Stimulated activated naive CD4-positive, alpha-beta T cell treated with Interleukin-2 at 50 U/mL for 16 hours (primary cell): ENCODE measurements around the gene MCM7.

Experiments
- DNase-seq: peaks from one replicate; lab custom pipeline; 2025; lab: John Stamatoyannopoulos, UW

Gene MCM7

DNA sequence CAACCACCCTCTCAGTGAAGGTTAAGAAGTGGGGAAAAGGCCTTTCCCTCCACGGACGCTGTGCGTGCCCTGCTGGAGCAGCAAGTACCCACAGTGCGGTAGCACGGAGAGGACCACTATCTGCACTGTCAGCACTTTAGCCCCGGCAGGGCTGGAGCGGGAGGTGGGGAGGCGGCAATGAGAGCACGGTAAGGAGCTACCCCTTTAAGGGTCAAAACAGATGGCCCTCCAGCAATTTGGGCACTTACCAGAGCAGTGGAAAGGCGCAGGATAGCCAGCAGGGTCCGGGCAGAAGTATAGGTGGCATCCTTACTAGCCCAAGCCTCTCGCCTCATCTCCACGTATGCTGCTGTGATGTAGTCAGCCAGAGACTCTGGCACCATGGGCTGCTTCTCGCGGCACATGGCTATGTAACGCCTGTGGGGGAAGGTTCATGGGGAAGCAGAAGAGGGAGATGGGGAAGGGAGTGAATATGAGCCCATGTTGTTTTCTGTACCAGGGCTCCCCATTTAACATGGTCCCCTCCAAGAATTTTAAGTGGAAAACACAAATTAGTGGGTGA lies 7.2 kb downstream of the MCM7 start:
- no peak for DNase-seq

DNA sequence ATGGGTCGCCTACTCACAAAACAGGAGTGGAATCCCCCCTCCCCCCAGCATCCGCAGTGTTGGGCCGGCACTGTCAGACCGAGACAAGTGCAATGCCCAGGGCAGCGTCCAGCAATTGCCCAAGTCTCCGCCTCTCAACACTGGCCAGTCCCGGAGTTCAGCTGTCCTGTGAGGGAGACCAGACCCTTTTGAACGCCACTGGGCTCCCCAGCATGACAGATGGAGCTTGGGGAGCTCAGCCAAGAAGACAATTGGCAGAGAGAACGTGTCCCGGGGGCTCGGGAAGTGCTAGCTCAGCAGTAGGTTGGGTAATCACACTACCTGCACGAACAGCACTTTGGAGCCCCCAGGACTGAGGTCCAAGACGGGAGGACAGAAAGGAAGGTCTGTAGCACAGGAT lies 7.7 kb downstream of the MCM7 start:
- DNase-seq, result no peak

DNA sequence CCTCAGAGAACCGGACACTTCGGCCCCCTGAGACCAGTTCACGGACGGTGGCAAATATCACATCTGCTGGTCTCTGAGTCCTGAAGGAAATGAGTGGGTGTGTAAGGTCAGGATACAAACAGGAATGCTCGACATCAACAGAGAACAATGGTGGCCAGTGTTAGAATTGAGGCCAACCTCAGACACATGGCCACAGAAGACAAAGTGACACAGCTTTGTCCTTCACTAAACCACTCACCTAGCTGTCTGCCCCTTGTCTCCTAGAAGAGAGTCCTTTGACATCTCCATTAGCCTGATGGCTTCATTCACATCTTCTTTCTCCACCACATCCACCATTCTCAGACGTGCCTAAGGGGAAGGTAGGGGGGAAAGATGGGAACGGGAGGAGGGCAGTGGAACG lies 8.1 kb downstream of the MCM7 start:
- DNase-seq, result no peak

DNA sequence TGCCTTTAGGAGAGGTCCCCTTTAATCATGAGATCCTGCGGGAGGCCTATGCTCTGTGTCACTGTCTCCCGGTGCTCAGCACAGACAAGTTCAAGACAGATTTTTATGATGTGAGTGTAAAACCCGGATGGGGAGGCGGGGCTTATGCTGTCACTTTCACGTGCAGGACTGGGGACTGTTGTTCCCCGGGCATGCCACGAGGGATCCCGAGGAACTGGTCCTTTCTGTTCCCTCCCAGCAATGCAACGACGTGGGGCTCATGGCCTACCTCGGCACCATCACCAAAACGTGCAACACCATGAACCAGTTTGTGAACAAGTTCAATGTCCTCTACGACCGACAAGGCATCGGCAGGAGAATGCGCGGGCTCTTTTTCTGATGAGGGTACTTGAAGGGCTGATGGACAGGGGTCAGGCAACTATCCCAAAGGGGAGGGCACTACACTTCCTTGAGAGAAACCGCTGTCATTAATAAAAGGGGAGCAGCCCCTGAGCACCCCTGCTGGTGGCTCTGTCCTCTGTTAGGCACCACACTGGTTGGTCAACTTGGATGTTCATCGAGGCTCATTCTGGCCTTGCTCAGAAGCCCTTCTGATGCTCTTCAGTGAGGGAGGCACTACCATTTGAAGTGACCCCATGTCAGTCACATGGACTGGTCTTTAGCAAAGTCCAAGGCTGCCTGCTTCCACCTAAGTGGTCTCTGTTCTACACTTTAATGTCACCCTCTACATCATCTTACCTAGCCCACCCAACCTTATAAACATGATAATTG lies 9.6 kb downstream of the MCM7 start:
- no peak for DNase-seq

DNA sequence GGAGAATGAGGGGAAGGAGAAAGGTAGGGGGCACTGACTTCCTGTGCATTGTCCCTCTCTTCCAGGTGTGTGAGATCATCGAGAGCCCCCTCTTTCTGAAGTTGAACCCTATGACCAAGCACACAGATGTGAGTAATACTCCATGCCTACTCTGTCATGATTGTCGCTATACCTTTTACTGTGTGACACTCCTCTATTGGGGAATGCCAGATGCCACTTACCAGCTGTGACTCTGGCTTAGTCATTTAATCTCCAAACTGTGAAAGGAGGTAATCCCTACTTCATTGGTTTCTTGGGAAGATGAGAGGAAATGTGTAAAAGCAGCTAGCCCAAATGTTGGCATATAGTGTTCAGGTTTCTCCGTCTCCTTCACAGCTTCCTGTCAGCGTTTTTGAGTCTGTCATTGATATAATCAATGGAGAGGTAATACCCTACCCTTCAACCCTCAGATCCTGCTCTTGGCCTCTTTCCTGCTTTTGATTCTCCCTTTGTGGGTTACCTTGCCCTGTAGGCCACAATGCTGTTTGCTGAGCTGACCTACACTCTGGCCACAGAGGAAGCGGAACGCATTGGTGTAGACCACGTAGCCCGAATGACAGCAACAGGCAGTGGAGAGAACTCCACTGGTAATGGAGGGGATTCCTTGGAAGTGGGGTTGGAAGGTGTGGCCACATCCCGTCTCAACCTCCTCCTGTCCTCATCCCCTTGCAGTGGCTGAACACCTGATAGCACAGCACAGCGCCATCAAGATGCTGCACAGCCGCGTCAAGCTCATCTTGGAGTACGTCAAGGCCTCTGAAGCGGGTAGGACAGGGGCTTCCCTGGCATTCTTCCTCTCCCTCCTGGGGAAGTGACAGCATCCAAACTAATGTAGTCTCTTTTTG lies 10.4 kb downstream of the MCM7 start:
- DNase-seq, result no peak

DNA sequence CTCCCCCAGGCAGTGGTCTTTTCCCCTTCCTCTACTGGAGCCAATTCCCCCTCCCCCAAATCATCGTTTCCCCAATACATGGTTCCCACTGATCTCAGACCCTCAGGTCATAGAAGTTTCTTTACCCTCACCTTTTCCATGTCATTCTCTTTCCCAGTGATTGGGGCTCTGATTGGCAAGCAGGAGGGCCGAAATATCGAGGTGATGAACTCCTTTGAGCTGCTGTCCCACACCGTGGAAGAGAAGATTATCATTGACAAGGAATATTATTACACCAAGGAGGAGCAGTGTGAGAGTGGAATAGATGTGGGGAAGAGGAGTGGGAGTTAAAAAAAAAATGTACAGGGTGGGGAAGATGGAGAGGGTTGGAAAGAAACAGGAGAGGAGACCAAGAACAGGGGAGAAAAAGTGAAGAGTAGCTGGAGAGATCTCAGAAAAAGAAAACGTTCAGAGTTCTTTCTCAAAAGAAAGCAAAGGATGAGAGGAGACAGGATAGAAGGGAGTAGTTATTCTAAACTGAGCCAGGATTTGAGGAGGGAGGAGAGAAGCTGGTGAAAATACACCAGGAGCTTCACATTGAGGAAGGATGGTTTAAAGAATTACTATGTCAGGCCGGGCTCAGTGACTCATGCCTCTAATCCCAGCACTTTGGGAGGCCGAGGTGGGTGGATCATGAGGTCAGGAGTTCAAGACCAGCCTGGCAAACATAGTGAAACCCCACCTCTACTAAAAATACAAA lies 11.6 kb downstream of the MCM7 start:
- DNase-seq, result no peak

DNA sequence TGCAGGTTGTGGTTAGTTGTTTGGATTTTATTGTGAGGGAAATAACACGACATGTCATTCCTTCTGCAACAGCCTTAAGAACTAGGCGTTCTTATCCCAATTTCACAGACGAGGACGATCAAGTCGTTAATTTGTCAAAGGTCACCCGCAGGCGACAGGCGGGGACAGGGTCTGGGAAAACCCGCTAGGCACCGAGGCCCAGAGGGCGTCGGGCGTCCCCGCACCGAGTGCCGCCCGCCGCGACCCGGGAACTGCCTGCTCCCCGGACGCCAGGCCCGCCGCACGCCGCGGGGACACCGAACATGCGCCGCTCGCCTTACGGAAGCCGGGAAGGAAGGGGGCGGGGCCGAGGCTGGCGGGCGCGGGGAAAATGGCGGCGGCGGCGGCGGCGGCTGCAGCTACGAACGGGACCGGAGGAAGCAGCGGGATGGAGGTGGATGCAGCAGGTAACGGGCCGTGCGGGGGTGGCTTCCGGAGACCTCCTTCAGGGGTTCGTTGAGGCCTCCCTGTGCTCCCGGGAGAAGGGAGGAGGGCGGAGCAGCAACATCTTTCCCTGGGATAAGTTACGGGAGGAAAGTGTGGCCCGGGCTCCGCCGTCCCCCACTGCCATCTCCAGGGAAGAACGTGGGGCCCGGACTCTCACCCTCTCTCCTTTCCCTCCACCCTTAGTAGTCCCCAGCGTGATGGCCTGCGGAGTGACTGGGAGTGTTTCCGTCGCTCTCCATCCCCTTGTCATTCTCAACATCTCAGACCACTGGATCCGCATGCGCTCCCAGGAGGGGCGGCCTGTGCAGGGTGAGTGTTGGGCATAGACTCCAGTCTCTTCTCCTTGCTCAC lies 12.4 kb downstream of the MCM7 start, which contains the start of gene COPS6:
Gene COPS6 (plus strand): TSS at position 349 of the 837 bp plus-strand sequence. CDS start 22 bp downstream, at position 371.
- DNase-seq, result peak; percentile 82

DNA sequence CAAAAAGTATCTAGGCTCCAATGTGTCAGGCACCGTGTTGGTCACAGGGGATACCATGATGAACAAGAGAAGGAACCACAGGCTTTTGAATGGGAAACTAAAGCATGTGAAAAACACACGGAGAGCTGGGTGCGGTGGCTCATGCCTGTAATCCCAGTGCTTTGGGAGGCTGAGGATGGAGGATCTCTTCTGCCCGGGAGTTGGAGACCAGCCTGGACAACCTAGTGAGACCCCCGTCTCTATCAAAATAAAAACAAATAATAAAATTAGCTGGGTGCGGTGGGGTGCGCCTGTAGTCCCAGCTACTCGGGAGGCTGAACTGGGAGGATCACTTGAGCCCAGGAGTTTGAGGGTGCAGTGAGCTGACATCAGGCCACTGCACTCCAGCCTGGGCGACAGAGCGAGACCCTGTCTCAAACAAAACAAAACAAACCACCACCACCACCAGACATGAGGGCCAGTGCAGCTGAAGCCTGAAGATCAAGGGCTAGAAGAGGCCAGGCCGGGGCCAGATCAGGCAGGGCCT lies 13.0 kb downstream of the MCM7 start:
- DNase-seq, result no peak

DNA sequence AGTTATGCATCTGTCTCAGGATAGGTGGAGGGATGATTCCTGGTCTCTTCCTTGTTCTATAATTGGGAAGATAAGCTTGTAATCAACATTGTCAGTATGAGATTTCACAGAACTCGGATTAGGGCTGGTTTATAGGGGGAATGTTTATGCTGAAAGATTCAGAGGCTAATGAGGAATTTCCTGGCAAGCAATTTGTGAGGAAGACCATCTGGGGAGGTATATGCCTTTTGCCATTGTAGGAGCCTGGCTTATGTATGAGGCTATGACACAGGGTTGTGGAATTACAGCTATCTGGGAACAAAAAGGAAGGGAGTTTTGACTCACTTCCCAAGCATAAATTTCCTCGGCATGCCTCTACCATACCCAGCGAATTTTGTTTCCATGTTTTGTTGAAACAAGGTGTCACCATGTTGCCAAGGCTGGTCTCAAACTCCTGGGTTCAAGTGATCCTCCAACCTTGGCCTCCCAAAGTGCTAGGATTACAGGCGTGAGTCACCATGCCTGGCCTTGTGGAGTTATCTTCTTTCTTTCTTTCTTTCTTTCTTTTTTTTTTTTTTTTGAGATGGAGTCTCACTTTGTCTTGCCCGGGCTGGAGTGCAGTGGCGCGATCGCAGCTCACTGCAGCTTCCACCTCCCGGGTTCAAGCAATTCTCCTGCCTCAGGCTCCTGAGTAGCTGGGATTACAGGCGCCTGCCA lies 14.0 kb downstream of the MCM7 start:
- no peak for DNase-seq

DNA sequence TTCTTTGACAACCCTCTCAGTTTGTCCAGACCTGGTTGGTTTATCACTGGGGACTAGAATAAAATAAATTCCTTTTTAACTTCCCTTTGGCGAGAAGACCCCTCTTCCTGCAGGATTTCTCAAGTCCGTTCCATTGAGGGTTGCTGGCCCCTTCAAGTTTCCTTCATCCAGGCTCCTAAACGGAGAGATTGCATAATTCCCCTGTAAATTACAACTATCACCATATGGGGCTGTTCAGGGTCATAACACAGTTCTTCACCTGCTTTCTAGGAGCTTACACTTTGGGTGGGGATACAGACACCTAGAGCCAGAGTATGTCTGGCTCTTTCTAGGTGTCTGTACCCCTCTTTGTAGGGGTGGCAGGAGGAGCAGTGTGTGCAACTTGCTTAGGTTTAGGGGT lies 15.7 kb downstream of the MCM7 start:
- no peak for DNase-seq

DNA sequence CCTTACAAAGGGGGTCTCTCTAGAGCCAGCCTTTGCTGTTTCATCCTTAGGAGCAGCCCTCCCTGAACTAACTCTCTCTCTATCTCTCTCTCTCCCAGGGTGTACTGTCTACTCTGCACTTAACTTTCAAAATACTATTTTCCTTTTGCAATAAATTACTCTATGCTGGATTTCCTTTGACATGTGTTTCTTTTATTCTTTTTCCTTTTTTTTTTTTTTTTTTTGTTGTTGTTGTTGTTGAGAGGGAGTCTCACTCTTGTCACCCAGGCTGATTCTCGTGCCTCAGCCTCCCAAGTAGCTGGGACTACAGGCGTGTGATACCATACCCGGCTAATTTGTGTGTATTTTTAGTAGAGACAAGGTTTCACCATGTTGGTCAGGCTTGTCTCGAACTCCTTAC lies 18.2 kb downstream of the MCM7 start:
- no peak for DNase-seq

DNA sequence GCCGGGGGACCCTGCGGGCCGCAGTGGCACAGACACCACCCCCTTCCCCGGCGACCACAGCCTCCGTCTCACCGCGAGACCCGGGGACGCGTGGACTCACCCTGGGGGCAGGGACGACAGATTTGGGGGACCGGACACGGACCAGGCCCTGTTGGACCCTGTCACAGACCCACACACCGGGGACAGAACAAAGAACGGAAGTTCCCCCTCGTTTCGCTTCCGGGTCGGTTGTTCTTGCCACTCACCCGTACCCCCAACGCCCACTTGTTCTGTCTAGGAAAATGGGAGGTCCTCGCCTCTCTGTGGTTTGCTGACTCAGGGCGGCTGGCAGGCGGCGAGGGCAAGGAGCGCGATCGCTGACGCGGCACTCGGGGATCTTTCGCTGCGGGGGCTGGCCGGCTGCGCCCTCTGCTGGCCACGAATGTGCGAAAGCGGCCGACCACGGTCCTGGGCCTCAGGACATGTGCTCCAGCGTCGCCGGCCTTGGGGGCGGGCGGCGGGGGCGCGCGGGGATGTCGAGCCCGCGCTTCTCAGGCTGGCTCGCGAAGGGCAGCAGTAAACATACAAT lies 19.6 kb downstream of the MCM7 start, which contains the start of gene ZNF3:
Gene ZNF3 (minus strand): TSS at position 189 of the 568 bp plus-strand sequence. CDS start 4,366 bp downstream, outside the sequence.
- DNase-seq, result peak; percentile 98

DNA sequence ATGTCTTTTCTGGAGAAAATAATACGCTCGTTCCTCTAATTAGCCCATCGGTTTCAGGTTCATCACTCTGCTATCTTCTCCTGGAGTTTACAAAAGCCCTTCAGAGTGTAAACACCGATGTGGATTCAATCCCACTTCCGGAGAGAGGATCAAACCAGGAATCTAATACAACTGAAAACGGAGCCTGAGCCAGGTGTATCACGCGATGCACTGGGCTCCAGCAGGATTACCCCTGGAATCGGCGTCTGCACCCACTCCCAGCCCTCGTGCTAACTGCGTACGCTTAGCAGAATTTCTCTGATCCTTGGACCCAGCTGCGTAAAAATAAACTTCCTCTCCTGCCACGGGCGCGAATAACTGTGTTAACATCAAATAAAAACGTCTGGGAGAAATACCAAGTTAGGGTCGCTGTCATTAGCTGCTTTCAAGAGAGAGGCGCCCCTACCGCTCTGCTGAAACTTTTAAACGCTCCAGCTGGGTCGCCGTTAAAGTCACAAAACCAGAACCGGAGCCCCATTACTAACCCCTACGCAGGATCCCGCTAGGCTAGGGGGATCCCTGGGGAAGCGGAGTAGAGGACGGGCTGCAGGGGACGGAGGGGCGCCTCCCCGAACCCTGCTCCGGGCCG lies 20.2 kb downstream of the MCM7 start:
- DNase-seq, result no peak

DNA sequence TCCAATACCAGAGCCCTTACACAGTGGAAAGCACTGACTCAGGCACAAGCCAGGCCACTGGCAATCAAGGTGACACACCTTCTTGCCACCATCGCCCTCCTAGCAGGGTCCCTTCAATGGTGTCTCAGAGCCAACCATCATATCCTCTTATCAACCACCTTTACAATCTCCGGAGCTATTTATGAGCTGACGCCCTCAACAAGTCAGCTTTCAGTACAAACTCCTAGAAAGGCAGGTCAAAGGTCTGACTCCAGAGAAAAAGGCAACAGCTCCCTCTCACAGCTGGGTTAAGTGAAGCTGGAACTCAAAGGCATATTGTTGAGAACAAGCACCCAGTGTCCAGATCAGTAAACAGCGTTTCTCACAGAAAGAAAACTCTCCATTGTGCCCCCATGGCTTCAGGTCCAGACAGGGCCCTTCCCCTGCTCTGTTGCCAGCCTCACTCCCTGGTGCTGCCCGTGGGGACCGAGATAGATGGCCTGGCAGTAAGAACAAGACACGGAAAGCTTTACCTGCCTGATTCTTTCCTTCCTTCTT lies 22.1 kb downstream of the MCM7 start:
- no peak for DNase-seq

DNA sequence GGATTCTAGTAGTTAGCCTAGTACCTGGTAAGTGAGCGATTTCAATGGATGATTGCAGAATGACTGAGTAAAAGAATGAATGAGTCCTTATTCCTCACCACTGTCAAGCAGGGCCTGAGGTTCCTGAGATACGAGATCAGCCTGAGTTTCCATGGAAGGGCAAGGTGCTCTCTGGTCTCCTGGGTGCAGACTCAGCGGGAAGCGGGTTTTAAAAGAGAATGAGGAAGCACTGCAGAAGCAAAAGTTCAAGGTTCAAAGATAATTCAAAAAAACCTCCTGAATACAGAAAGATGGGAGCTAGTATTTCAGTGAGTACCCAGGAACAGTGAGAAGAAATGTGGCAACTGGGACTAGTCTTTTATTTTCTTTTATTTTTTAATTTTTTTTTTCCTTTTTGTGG lies 24.0 kb downstream of the MCM7 start:
- DNase-seq, result no peak

DNA sequence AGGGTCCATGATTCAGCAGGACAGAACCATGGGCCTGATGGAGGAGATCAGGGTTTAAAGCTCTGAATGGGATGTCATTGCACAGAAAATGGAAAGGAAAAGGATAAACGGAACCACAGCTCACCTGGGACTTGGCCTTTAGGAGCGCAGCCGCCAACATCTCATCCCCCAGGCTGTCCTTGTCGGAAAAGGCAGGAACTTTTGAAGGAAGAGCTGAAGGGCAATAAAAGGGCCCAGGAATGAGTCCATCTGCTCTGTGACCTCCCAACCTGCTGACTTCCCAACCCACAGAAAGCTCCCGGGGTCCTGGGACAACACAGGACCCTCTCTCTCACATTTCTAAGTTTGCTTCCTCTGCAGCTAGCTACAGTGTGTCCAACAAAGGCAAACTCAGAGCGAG lies 25.8 kb downstream of the MCM7 start:
- DNase-seq, result no peak

DNA sequence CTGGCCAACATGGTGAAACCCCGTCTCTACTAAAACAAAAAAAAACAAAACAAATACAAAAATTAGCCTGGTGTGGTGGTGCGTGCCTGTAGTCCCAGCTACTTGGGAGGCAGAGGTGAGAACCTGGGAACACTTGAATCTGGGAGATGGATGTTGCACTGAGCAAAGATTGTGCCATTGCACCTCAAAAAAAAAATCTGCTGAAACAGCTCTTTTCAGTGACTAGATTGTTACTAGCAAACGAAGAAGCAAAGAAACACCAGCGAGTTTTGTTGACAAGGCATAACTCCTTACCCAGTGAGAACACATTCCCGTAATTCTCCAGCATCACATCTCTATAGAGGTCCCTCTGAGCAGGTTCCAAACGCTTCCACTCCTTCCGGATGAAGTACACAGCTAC lies 26.4 kb downstream of the MCM7 start:
- DNase-seq, result no peak

DNA sequence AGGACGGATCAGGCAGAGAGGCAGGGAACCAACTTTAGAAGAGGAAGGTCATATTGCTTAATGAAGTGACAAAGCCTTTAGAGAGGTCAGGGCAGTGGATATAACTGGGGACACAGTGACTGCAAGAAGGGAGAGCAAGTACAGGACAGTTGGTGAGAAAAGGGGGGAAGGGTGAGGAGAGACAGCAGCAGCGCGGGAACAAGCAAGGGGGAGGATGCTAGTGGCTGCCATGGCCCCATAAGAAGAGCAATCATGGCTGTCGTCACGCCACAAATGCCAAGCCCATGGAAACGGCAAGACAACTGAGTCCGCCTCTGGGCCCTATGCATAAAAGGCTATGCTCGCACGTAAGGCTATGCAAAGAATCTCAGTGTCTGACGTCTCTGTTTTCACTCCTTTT lies 28.7 kb downstream of the MCM7 start:
- DNase-seq, result no peak
